GM12878 (cell line): Measurements from ENCODE around the gene BCL2L12. TPM values are rescaled to one million over a fixed set of nuclear protein-coding genes. Genes with fewer than 3 reads are reported as not detected.

ENCODE experiments used
- ATAC-seq: fragments of 200-7000 bp; cut with Tn5 transposase; 3 replicates; pipeline ENCODE4 v1.9.1; 2020; ENCODE audit warnings: mild to moderate bottlenecking, moderate library complexity
- BruUV-seq: library from RNA; stranded (reverse); fragments of 400-500 nt; replicated peaks from 2 replicates; lab custom pipeline; 2021; lab: Mats Ljungman, UMichigan
- CTCF ChIA-PET: fragments of 300-600 bp; sonication (Branson Sonifier 250); formaldehyde crosslinking; extraction: SDS; loops from one replicate; lab custom pipeline; 2021; ENCODE audit warnings: inconsistent platforms; lab: Yijun Ruan, JAX
- POLR2A ChIA-PET: fragments of 350-600 bp; formaldehyde crosslinking; extraction: SDS; loops from one replicate; lab custom pipeline; 2021; ENCODE audit warnings: inconsistent platforms; lab: Charles Lee
- RAD21 ChIA-PET: fragments of 300-600 bp; sonication (Branson Sonifier 250); formaldehyde crosslinking; loops from one replicate; lab custom pipeline; 2023; ENCODE audit warnings: antibody characterized with exemption; ENCODE audit not compliant: unreplicated experiment; lab: Charles Lee
- SMC1A ChIA-PET: fragments of 300-600 bp; sonication (Branson Sonifier 250); formaldehyde crosslinking; loops from one replicate; lab custom pipeline; 2023; ENCODE audit not compliant: unreplicated experiment, uncharacterized antibody; lab: Charles Lee
- DNase-seq: peaks from one replicate; pipeline ENCODE4 v3.0.0-alpha.2; 2011; ENCODE audit warnings: low read depth, low spot score
- FAIRE-seq: peaks from 3 replicates; lab custom pipeline; 2011; peaks lifted over from hg19 to GRCh38; lab: Jason Lieb, UNC
- H2AFZ ChIP-seq: 2 replicates; pipeline ENCODE4 v1.6.0; 2011; ENCODE audit warnings: low read depth, low read length, control low read depth; ENCODE audit not compliant: control insufficient read depth
- H3K27ac ChIP-seq: 2 replicates; pipeline ENCODE4 v1.5.1; 2011; ENCODE audit warnings: control low read depth; ENCODE audit not compliant: control insufficient read depth, insufficient read depth
- H3K27me3 ChIP-seq, 2 experiments: replicated peaks in 1 of 2; 2 replicates each; pipeline versions ENCODE4 v1.6.0 to v1.6.1; 2011; ENCODE audit warnings: low read length in 1 of 2; ENCODE audit not compliant: control insufficient read depth in 2 of 2, insufficient read depth in 2 of 2
- H3K36me3 ChIP-seq, 2 experiments: 2 replicates each; pipeline ENCODE4 v1.5.1; 2011; ENCODE audit warnings: low read length in 1 of 2; ENCODE audit not compliant: control insufficient read depth in 2 of 2, insufficient read depth in 2 of 2
- H3K4me1 ChIP-seq: 2 replicates; pipeline ENCODE4 v1.6.1; 2011; ENCODE audit warnings: mild to moderate bottlenecking, low read length, moderate library complexity, mixed read lengths; ENCODE audit not compliant: control insufficient read depth, insufficient read depth
- H3K4me2 ChIP-seq: 2 replicates; pipeline ENCODE4 v1.6.0; 2011; ENCODE audit warnings: control low read depth; ENCODE audit not compliant: control insufficient read depth, insufficient read depth
- H3K4me3 ChIP-seq: fragments of 200-600 bp; sonication (generic); 2 replicates; pipeline ENCODE4 v1.5.1; 2016
- H3K79me2 ChIP-seq: 2 replicates; pipeline ENCODE4 v1.6.0; 2011; ENCODE audit warnings: low read length; ENCODE audit not compliant: control insufficient read depth, insufficient read depth
- H3K9ac ChIP-seq: 2 replicates; pipeline ENCODE4 v1.8.0; 2011; ENCODE audit warnings: low read length, control low read depth, mixed read lengths; ENCODE audit not compliant: control insufficient read depth, insufficient read depth
- H3K9me3 ChIP-seq: replicated peaks from 3 replicates; pipeline ENCODE4 v1.5.1; 2011; ENCODE audit warnings: mild to moderate bottlenecking, low read length; ENCODE audit not compliant: control insufficient read depth, insufficient read depth
- H4K20me1 ChIP-seq: 2 replicates; pipeline ENCODE4 v1.6.0; 2011; ENCODE audit not compliant: control insufficient read depth, insufficient read depth
- BACH1 ChIP-seq: fragments of 450-650 bp; IDR thresholded peaks from 2 replicates; pipeline ENCODE4 v1.6.1; 2017; ENCODE audit warnings: mild to moderate bottlenecking, borderline replicate concordance
- DPF2 ChIP-seq: fragments of 450-650 bp; IDR thresholded peaks from 2 replicates; pipeline ENCODE4 v1.6.1; 2017; ENCODE audit warnings: mild to moderate bottlenecking
- IKZF2 ChIP-seq, 2 experiments: fragments of 450-650 bp; IDR thresholded peaks; 2 replicates each; pipeline ENCODE4 v1.6.1; 2017; ENCODE audit warnings: mild to moderate bottlenecking in 2 of 2, moderate library complexity in 2 of 2
- IRF4 ChIP-seq: IDR thresholded peaks from 2 replicates; pipeline ENCODE4 v1.6.1; 2011; ENCODE audit warnings: low read depth, low read length
- MTA2 ChIP-seq: fragments of 450-650 bp; IDR thresholded peaks from 2 replicates; pipeline ENCODE4 v1.6.1; 2016; ENCODE audit warnings: low read depth, mild to moderate bottlenecking, moderate library complexity
- NR2C1 ChIP-seq: fragments of 450-650 bp; IDR thresholded peaks from 2 replicates; pipeline ENCODE4 v1.6.1; 2017; ENCODE audit warnings: antibody characterized with exemption, mild to moderate bottlenecking, moderate library complexity
- PAX5 ChIP-seq: IDR thresholded peaks from 2 replicates; pipeline ENCODE4 v1.6.1; 2011; ENCODE audit warnings: low read depth, low read length, borderline replicate concordance
- PBX3 ChIP-seq: IDR thresholded peaks from 2 replicates; pipeline ENCODE4 v1.6.1; 2011; ENCODE audit warnings: mild to moderate bottlenecking, low read depth, low read length, moderate library complexity; ENCODE audit not compliant: insufficient replicate concordance
- PML ChIP-seq: IDR thresholded peaks from 2 replicates; pipeline ENCODE4 v1.6.1; 2012; ENCODE audit warnings: low read length, inconsistent platforms
- POLR2A ChIP-seq: IDR thresholded peaks from 2 replicates; pipeline ENCODE4 v1.6.1; 2011; ENCODE audit warnings: low read depth, mild to moderate bottlenecking, low read length
- SIX5 ChIP-seq: IDR thresholded peaks from 2 replicates; pipeline ENCODE4 v1.6.1; 2011; ENCODE audit warnings: mild to moderate bottlenecking, low read depth, low read length, moderate library complexity; ENCODE audit not compliant: severe bottlenecking
- SMAD5 ChIP-seq: IDR thresholded peaks from 2 replicates; pipeline ENCODE4 v1.6.1; 2016; ENCODE audit warnings: antibody characterized with exemption, low read depth
- SUPT20H ChIP-seq: IDR thresholded peaks from 2 replicates; pipeline ENCODE4 v1.6.1; 2011; ENCODE audit warnings: low read depth, mild to moderate bottlenecking, low read length, moderate library complexity, borderline replicate concordance; ENCODE audit not compliant: control insufficient read depth
- ZBTB11 ChIP-seq: fragments of 450-650 bp; formaldehyde crosslinking; IDR thresholded peaks from 2 replicates; pipeline ENCODE4 v1.5.0; 2022; ENCODE audit warnings: mild to moderate bottlenecking, missing genetic modification characterization
- ZNF592 ChIP-seq: fragments of 450-650 bp; IDR thresholded peaks from 2 replicates; pipeline ENCODE4 v1.6.1; 2017; ENCODE audit warnings: mild to moderate bottlenecking, moderate library complexity
- WGBS: methylation state at CpG from one replicate; pipeline ENCODE4 v1.1.6; 2016; ENCODE audit warnings: low lambda C conversion rate; ENCODE audit not compliant: insufficient replicate concordance, insufficient coverage; ENCODE audit errors: missing lambda C conversion rate; 5-methylcytosine and 5-hydroxymethylcytosine counted together
- in situ Hi-C: fragments of 300-500 bp; cut with MboI; formaldehyde crosslinking; loops from 9 replicates; pipeline ENCODE4 v1.14.3; 2018; ENCODE audit warnings: mixed read lengths
- intact Hi-C: fragments of 100-400 bp; cut with micrococcal nuclease; formaldehyde crosslinking; loops from one replicate; pipeline ENCODE4 v1.14.2; 2022; ENCODE audit not compliant: unreplicated experiment
- polyA plus RNA-seq, 11 experiments: library from polyadenylated mRNA; depleted of rRNA in 4 of 11; unstranded in 6 of 11; stranded (reverse) in 5 of 11; fragments of >200 nt; fragmentation: Nextera tagmentation in 4 of 11; fragmentation: Illumina TruSeq in 1 of 11; extraction: Ambion mirVana in 4 of 11; extraction: Trizol in 1 of 11; gene quantifications; 1 replicate in 1 of 11; 2 replicates in 10 of 11; pipeline versions ENCODE4 v1.2.1 to v1.2.3, GENCODE V29; 2011 to 2016; ENCODE audit warnings: inconsistent platforms in 2 of 11, missing spikeins in 2 of 11, low read depth in 1 of 11
- total RNA-seq, 4 experiments: library from RNA; depleted of rRNA in 3 of 4; stranded (reverse); fragments of >200 nt in 3 of 4; fragmentation: Illumina TruSeq in 1 of 4; extraction: Trizol in 1 of 4; gene quantifications; 2 replicates each; pipeline versions ENCODE4 v1.2.1 to v1.2.3, GENCODE V29; 2013 to 2021

The BCL2L12 gene
- total and polyA plus RNA-seq, 10 of the 15 experiments (the other 5 are each of a cell fraction or from before 2014, with no cell fraction given), result 1.8 to 143 (median 50.4) TPM

- in situ Hi-C loops, result no loop called here
- no peak for FAIRE-seq
Observed at GRCh38 chr19:49637821-49638738, 27.7 kb upstream of the BCL2L12 start.

More at GRCh38 chr19:49637821-49638738, 27.7 kb upstream of the BCL2L12 start:
- TF ChIP-seq IKZF2 (IDR thresholded peaks at IDR 0.05) (no peak), MTA2 (no peak), NR2C1 (no peak), SMAD5 (no peak), ZBTB11 (no peak), DPF2 (no peak), SUPT20H (no peak), PAX5 (no peak), BACH1 (no peak), ZNF592 (no peak), POLR2A (no peak), IRF4 (no peak), PBX3 (no peak), PML (no peak), SIX5 (no peak)
- no TSS peak for BruUV-seq
- Histone ChIP-seq H3K9me3 (no peaks in the 10 kb centered on the region), H4K20me1 (no peaks in the 10 kb centered on the region), H3K27me3 (no peaks in the 10 kb centered on the region), H3K27ac (no peak overlapping the region), H3K4me3 (no peak overlapping the region), H3K4me1 (peaks cover 9% of the 10 kb centered on the region), H3K36me3 (no peaks in the 10 kb centered on the region), H2AFZ (no peak overlapping the region), H3K4me2 (no peak overlapping the region), H3K9ac (no peak overlapping the region), H3K79me2 (peaks cover 18% of the 10 kb centered on the region)
- intact Hi-C loops, result no loop called here
- ATAC-seq, result no peak
- DNase-seq, result no peak
- ChIA-PET CTCF (interaction anchor here (0.6 kb wide), 2 partner anchors 51 to 127 kb away, joined by 3 read pairs; no protein-coding TSS in a partner anchor), RAD21 (interaction anchor here (0.7 kb wide), 1 partner anchor 255 kb away, joined by 3 read pairs; no protein-coding TSS in a partner anchor), POLR2A (interaction anchor here (0.7 kb wide), 1 partner anchor 19 kb away, joined by 6 read pairs; no protein-coding TSS in a partner anchor), SMC1A (interaction anchor here (1.4 kb wide), 1 partner anchor 41 kb away, joined by 3 read pairs; no protein-coding TSS in a partner anchor)
- 21% methylated on average over 17 of the region's 19 CpGs for WGBS
